GM19467 (cell line): ENCODE measurements around the gene DQX1.

Source experiments
- ATAC-seq: cut with Tn5 transposase; IDR thresholded peaks from one replicate; pipeline ENCODE4 v1.9.1; 2021; ENCODE audit warnings: mild to moderate bottlenecking, moderate library complexity; ENCODE audit not compliant: unreplicated experiment

The DQX1 gene

GRCh38 chr2:74554820-74555531, 28.9 kb upstream of the DQX1 start:
- peak; percentile 37 for ATAC-seq

DNA sequence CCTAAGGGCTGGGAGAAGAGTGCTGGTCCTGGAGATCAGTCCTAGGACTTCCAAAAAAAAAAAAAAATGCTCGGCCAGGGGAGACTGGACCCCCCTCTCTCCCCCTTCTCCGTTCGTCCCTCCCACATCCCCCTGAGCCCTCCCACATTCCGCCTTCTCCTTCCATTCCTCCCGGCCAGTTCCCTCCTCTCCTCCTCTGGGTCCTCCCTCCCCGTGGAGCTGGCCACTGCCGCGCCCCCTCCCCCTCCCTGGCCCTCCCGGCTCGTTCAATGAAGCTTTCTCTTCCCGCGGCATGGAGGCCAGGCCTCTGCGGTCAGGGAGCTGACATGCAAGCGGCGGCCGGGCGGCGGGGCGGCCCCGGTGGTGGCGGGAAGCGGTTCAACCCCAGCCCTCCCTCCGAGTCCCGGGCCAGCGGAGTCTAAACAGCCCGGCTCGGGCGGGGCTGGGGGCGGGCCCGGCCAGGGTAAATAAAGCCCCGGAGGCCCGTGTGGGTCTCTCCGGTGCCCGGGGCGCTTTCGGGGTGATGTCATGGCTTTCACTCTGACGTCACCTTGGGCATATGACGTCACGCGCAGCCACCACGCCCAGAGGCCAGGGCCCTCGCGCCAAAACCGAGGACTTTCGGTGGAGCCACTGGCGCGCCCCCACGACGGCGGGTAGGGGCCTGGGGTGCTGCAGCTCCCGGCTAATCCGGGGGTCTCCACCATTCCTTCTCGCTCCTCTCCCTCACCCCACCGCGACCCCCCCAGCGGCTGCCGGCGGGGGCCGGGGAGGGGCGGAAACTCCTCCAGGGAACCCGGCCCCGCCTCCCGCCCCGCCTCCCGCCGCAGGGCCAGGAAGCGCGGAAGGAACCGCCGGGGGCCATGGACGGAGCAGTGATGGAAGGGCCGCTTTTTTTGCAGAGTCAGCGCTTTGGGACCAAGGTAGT, 28.1 kb upstream of the DQX1 start, which contains the start of the genes DOK1 and LOXL3:
TSS of gene DOK1 (plus strand) at position 829 of the 928 bp plus-strand sequence. CDS start at position 864, 35 bp downstream.
TSS of gene LOXL3 (minus strand) at position 51 of the 928 bp plus-strand sequence. CDS start 1,308 bp downstream, outside the sequence.
- ATAC-seq = peak; percentile 47

DNA sequence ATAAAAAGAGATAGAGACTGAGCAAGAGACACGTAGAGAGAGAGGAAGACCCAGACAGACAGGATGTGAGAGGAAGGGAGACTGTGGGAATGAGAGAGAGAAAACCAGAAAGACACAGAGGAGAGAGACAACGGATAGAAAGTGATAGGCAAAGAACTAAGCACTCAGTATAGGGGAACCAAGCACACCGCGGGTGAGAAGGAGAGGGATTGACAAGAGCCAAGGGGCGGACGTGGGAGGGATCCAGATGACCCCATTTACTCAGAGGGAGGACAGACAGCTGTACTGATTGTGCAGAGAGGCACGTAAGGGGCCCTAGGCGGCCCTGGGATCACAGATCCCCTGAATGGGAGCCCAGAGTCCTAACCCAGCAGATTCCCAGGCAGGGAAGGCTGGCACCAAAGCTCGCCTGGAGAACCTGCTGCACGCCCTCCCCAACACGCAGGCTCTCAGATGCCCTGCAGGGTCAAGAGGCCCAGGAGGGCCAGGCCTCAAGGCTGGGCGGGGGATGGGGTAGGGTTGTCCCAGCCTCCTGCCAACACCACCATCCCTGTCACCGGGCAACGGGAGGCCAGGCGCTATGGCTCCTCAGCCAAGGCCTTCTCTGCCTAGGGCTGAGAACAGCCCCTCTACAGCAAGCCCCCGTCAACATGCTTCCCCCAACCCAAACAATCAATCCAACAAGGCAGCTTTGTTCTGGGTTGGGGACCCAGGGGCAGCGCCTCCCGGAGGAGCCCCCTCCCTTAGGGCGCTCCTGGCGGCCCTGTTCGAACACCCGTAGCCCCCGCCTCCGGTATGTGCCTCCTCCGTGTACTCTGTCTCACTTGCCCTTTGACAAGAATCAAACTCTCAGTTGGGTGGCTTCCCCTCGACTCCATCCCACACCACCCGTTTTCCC, 27.1 kb upstream of the DQX1 start:
- ATAC-seq = no peak

- ATAC-seq = no peak
Measured at GRCh38 chr2:74551942-74552913, 26.2 kb upstream of the DQX1 start.

DNA sequence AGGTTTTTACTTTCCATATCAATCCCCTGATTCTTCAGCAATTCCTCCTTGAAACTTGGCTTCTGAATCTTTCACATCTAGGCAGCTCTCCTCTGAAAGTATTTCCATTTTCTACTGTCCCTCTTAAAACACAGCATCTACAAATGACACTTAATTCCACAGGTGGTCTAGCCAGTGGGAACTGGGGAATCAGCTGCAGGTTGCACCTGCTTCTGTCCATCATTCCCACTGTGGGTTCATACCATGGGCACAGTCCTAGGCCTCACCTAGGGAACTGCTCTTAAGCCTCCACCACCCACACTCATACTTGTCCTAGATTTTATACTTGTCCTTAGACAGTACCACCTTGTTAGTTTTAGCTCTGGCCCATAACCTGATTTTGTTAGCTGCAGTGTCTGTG, 25.5 kb upstream of the DQX1 start:
- ATAC-seq = no peak

- no peak for ATAC-seq
Measured at GRCh38 chr2:74550231-74550630, 24.2 kb upstream of the DQX1 start.

GRCh38 chr2:74548900-74549826, 23.1 kb upstream of the DQX1 start:
- ATAC-seq = no peak

DNA sequence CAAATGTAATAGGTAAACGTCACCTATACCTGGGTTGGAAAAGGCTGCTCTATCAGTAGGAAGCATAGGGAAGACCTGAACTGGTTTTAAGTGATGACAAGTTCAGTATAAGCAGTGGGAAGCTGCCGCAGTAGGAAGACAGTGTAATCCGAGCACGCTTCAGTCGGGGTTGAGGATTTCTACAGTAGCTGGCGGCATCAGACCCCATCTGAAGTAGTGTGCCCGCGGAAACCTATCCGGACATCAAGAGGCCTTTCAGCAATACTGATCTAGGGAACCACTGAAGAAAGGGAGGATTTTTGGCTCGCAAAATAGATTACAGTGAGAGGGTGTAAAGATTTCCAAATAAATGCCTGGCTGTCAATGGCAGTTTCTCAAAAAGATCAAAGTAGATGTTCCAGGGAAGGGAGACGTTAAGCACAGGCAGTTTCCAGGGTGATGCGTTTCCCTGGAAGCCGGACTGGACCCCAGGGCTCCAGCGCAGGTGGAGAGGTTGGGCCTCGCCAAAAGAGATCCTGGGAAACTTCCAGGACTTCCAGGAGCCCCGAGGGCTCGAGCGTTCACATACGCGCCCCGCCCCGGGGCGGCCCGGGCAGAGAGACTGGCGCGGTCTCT, 22.4 kb upstream of the DQX1 start:
- no peak for ATAC-seq

GRCh38 chr2:74546004-74546403, 20.0 kb upstream of the DQX1 start:
- no peak for ATAC-seq

- ATAC-seq = no peak
Measured at GRCh38 chr2:74544634-74545033, 18.6 kb upstream of the DQX1 start.

- ATAC-seq = no peak
Measured at GRCh38 chr2:74542978-74543377, 16.9 kb upstream of the DQX1 start.

DNA sequence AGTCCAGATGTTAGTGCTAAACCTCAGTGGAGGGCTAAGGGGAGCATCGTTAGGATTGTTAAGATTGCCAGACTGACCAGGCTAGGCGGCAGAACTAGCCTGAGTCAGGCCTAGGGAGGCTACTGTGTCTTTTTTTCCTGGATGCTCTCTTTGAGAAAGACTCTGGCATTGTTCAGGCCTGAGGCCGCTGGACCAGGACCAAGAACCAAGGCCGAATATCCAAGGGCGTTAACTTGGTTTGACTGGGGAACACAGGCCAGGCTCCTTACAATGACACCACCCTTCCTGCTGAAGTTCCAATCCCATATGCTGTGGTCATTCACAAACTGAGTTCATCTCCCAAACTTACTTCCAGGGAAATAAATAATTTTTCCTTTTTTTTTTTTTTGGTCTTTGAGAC, 14.3 kb upstream of the DQX1 start:
- no peak for ATAC-seq

- no peak for ATAC-seq
Measured at GRCh38 chr2:74538881-74539339, 12.9 kb upstream of the DQX1 start.

GRCh38 chr2:74537140-74537539, 11.1 kb upstream of the DQX1 start:
- ATAC-seq = no peak

DNA sequence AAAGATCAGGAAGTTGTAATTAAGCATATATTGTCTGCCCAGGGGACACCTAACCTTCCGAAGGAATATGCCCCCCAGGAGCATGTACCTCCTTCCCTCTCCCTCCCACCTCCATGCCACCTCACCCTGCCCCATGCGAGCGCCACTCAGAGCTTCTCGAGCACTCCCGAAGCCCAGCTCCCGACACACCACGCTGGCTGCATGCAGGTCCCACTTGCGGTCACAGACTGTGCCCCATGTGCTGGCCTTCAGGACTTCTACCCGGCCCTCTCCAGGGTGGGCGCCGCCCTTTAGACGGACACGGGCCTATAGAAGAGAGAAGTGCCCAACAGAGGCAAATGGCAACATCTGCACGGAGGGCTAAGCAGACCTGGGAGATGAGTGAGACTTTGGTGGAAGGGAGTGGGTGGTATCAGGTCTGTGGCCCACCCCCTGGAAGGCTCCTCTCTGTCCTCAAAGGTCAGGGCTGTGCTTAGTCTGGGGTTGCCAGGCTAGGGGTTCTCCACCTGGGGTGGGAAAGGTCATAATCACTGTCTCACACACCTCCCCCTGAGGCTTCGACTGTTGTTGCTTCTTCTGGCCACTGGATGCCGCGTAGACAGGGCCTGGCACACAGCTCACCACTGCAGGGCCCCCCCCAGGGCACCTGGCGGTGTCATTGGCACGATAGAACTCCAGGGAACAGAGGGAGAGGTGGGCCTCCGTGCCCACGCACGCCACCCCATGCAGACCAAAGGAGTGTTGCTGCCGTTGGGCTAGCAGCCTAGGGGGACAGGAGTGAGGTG, 10.3 kb upstream of the DQX1 start:
- no peak for ATAC-seq

DNA sequence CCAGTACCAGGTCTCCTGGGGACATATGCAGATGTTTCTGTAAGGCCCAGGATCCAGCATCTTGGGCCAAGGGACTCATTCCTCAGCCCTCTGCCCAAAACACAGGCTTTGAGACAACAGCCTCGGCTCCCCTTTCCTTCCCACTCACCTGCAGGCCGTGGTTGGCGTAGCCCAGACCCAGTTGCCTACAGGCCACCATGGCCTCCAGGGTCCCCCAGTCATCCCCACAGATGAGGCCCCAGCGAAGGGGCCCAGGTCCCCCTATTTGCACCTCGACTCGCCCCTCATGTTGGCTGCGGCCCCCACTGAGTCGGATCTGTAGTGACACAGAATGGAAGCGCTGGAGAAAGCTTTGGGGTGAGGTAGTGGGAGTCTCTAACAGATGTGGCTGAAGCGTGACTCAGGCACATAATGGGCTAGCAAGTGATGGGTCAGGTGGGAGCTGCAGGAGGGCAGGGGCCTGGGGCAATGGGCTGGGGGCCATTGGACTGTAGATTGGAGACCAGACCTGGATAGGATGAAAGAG, 9.5 kb upstream of the DQX1 start:
- ATAC-seq = no peak

- ATAC-seq = no peak
Measured at GRCh38 chr2:74534411-74534810, 8.4 kb upstream of the DQX1 start.
